Nephron progenitor cell (in vitro differentiated cells): ENCODE data around the gene TMEM120B.

Source experiments
- DNase-seq: peaks from one replicate; pipeline ENCODE4 v3.0.0; 2021
- H3K27ac Mint-ChIP-seq: 2 replicates; pipeline ENCODE4 v1.8.0; 2021; ENCODE audit warnings: mild to moderate bottlenecking, moderate library complexity, mixed read lengths
- H3K27me3 Mint-ChIP-seq: 2 replicates; pipeline ENCODE4 v1.8.0; 2021; ENCODE audit warnings: mild to moderate bottlenecking, low read depth, mixed read lengths; ENCODE audit not compliant: poor library complexity
- H3K36me3 Mint-ChIP-seq: 2 replicates; pipeline ENCODE4 v1.8.0; 2021; ENCODE audit warnings: low read depth, mixed read lengths
- H3K4me1 Mint-ChIP-seq: 2 replicates; pipeline ENCODE4 v1.8.0; 2021; ENCODE audit warnings: mixed read lengths
- H3K4me3 Mint-ChIP-seq: 2 replicates; pipeline ENCODE4 v1.8.0; 2021; ENCODE audit warnings: mild to moderate bottlenecking, moderate library complexity, mixed read lengths
- H3K9me3 Mint-ChIP-seq: 2 replicates; pipeline ENCODE4 v1.8.0; 2021; ENCODE audit warnings: mild to moderate bottlenecking, moderate library complexity, mixed read lengths
- CTCF ChIP-seq: fragments of 200-600 bp; sonication (generic); IDR thresholded peaks from 2 replicates; pipeline ENCODE4 v1.5.0; 2021; ENCODE audit warnings: antibody characterized with exemption

Gene TMEM120B

DNA sequence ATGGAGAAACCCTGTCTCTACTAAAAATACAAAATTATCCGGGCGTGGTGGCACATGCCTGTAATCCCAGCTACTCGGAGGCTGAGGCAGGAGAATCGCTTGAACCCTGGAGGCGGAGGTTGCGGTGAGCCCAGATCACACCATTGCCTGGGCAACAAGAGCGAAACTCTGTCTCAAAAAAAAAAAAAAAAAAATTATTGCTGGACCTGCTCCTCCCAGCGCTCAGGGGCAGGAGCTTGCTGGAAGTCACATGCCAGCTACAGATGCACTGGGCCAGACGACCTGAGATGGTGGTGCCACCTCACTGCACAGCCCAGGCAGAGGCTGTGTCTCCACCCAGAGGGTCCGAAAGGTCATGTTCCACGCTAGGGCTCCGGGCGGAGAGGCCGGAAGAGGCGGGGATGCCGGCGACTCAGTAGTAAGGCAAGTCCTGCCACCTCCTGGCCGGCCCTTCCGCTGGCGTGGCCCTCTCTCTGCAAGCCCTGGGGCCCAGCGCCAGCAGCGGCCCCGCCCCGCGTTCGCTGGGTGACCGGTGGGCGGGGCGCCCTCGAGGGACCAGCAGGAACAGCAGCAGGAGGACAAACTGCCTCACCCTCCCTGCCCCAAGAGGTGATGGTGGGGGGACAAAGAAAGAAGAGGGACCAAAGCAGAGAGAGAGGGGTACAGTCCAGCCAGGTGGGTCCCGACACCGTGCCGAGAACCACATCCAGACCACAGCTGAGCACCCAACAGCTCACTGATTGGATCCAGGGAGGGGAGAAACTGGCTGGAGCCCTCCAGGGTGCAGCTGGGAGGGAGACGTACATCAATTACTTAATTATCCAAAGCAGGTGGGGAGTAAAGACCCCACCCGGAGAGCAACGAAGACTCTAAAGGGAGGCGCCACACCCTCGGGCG, 84.6 kb downstream of the TMEM120B start:
- H3K4me1 Mint-ChIP-seq: peaks cover 66% of the 10 kb centered on the region
- DNase-seq: peak; percentile 88
- peaks cover 5% of the 10 kb centered on the region for H3K27me3 Mint-ChIP-seq

GRCh38 chr12:121797937-121798786, 85.6 kb downstream of the TMEM120B start:
- no peaks in the 10 kb centered on the region for H3K9me3 Mint-ChIP-seq
- H3K4me1 Mint-ChIP-seq: peaks cover 59% of the 10 kb centered on the region
- DNase-seq: no peak
- H3K4me3 Mint-ChIP-seq: peak overlapping the region; percentile 86
- TF ChIP-seq CTCF: no peak
- H3K36me3 Mint-ChIP-seq: peaks cover 4% of the 10 kb centered on the region
- no peaks in the 10 kb centered on the region for H3K27me3 Mint-ChIP-seq
- H3K27ac Mint-ChIP-seq: peak overlapping the region; percentile 69

More for the DNA sequence above, 84.6 kb downstream of the TMEM120B start:
- Mint-ChIP-seq H3K9me3 (no peaks in the 10 kb centered on the region), H3K36me3 (peaks cover 4% of the 10 kb centered on the region), H3K4me3 (peak overlapping the region; percentile 79), H3K27ac (peak overlapping the region; percentile 81)
- no peak for TF ChIP-seq CTCF

DNA sequence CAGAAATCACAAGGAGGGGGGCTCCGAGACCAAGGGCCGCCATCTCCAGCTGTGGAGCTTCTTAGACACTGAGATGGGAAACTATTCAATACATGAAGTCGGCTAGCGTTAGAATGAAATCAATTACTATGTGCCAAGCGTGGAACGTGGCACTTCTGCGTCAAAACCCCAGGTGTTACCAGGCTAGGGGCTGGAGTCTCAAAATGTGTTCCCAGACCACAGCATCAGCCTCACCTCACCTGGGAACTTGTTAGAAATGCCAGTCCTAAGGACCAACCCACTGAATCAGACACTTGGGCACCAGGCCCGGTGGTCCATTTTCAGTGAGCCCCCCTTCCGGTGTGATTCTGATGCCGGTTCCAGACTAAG, 86.2 kb downstream of the TMEM120B start:
- H3K36me3 Mint-ChIP-seq: peaks cover 4% of the 10 kb centered on the region
- peaks cover 59% of the 10 kb centered on the region for H3K4me1 Mint-ChIP-seq
- H3K27ac Mint-ChIP-seq: peak overlapping the region; percentile 92
- DNase-seq: no peak
- peak overlapping the region; percentile 86 for H3K4me3 Mint-ChIP-seq
- TF ChIP-seq CTCF: no peak
- H3K9me3 Mint-ChIP-seq: no peaks in the 10 kb centered on the region
- H3K27me3 Mint-ChIP-seq: no peaks in the 10 kb centered on the region

DNA sequence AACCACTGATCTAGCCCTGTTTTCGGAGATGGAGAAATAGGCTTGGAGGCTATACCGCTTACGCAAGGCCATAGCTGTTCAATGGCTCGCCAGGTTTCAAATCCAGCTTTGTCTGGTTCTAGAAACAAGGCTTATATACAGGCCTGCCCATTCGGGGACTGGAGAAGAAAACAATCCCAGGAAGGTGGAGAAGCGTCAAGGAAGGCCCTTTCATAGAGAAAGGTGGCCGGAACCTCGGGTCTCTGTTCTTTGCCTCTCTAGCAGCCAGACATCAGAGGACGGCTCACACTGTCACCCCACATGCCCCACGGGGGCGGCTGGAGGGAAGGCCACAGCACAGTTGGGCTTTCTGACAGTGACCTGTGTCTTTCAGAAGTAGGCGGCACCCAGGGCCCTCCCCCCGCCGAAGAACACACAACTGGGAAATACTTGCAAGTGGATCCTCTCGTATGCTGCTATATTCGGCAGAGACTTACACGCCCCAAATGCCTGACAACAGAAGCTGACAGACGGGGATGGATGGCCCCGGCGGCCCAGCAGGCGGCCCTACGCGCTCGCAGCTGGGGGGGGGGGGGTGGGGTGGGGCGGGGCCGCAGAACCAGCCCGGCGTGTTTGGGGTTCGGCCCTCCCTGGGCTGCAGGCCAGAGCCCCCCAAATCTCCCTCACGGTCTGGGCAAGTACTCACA, 86.7 kb downstream of the TMEM120B start:
- Mint-ChIP-seq H3K27me3 (no peaks in the 10 kb centered on the region), H3K36me3 (peaks cover 4% of the 10 kb centered on the region), H3K27ac (peak overlapping the region; percentile 96), H3K4me3 (peak overlapping the region; percentile 86), H3K4me1 (peaks cover 57% of the 10 kb centered on the region), H3K9me3 (no peaks in the 10 kb centered on the region)
- TF ChIP-seq CTCF: no peak
- DNase-seq: peak; percentile 57

DNA sequence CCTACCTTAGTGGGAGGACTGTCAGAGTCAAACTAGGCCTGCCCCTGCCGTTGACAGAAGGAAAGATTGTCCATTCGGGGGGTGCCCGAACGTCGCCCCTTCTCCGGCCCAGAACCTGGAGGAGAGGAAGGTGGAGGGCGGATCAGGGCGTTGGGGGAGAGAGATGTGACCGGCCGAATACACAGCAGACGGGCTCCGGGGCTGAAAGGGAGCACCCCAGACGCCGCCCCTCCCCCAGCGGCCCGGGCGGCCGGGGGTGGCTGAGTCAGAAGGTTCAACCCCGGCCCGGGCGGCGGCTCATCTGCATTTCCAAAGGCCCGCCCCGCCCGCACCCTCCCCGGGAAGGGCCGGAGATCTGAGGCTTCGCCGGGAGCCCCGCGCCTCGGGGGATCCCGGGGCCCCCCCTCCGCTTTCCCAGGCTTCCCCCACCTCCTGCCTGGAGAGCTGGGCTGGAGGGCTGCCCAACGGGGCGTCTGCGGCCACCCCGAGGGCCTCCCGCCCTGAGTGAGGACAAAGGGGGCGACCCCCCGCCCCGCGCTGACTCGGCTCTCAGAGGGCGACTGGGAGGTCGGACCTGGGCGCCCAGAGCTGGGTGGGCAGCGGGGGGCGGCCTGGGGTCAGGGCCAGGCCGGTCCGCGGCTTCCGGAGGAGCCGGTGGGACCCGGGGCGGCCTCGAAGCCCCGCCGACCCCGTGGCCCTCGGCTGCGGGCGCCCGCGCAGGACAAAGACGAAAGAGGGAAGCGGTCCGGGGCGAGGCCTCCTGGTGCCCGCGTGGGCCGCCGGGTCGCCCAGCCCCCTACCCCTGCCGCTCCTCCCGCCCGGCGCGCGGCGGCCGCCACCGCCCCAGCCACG, 87.5 kb downstream of the TMEM120B start:
- Mint-ChIP-seq H3K36me3 (peaks cover 4% of the 10 kb centered on the region), H3K4me1 (peaks cover 49% of the 10 kb centered on the region), H3K27me3 (no peaks in the 10 kb centered on the region), H3K9me3 (no peaks in the 10 kb centered on the region), H3K4me3 (peak overlapping the region; percentile 86), H3K27ac (peak overlapping the region; percentile 96)
- DNase-seq: peak; percentile 70
- TF ChIP-seq CTCF: no peak
